MCF 10A (cell line): Measurements from ENCODE around the gene TEDDM1. TPM values are rescaled to one million over a fixed set of nuclear protein-coding genes. Genes with fewer than 3 reads are reported as not detected.

ENCODE experiments used
- BruUV-seq: library from RNA; stranded (reverse); fragments of 400-500 nt; replicated peaks from 2 replicates; lab custom pipeline; 2021; lab: Mats Ljungman, UMichigan
- CTCF ChIA-PET: fragments of 300-600 bp; sonication (Branson Sonifier 250); formaldehyde crosslinking; extraction: SDS; loops from one replicate; lab custom pipeline; 2021; ENCODE audit warnings: antibody characterized with exemption, inconsistent platforms; lab: Yijun Ruan, JAX
- POLR2A ChIA-PET: fragments of 300-600, 350-650 bp; sonication (Branson Sonifier 250); formaldehyde crosslinking; extraction: SDS; loops from one replicate; lab custom pipeline; 2020; ENCODE audit warnings: antibody characterized with exemption, inconsistent platforms; lab: Yijun Ruan, JAX
- DNase-seq: peaks from one replicate; pipeline ENCODE4 v3.0.0-alpha.2; 2018; ENCODE audit not compliant: unreplicated experiment
- H3K27ac Mint-ChIP-seq: one replicate; pipeline ENCODE4 v1.8.0; 2022; ENCODE audit warnings: mild to moderate bottlenecking, low read depth, mixed read lengths; ENCODE audit not compliant: unreplicated experiment
- H3K27me3 Mint-ChIP-seq: one replicate; pipeline ENCODE4 v1.8.0; 2022; ENCODE audit warnings: mixed read lengths; ENCODE audit not compliant: insufficient read depth, unreplicated experiment
- H3K36me3 Mint-ChIP-seq: one replicate; pipeline ENCODE4 v1.8.0; 2022; ENCODE audit warnings: mild to moderate bottlenecking, moderate library complexity, mixed read lengths; ENCODE audit not compliant: insufficient read depth, unreplicated experiment
- H3K4me1 Mint-ChIP-seq: one replicate; pipeline ENCODE4 v1.8.0; 2022; ENCODE audit warnings: mixed read lengths; ENCODE audit not compliant: insufficient read depth, unreplicated experiment
- H3K4me3 Mint-ChIP-seq: one replicate; pipeline ENCODE4 v1.8.0; 2022; ENCODE audit warnings: mild to moderate bottlenecking, moderate library complexity, mixed read lengths; ENCODE audit not compliant: unreplicated experiment
- H3K9me3 Mint-ChIP-seq: one replicate; pipeline ENCODE4 v1.8.0; 2022; ENCODE audit warnings: mixed read lengths; ENCODE audit not compliant: unreplicated experiment
- CTCF ChIP-seq: fragments of 200-600 bp; IDR thresholded peaks from one replicate; pipeline ENCODE4 v1.8.0; 2022; ENCODE audit warnings: antibody characterized with exemption, mild to moderate bottlenecking; ENCODE audit not compliant: unreplicated experiment
- intact Hi-C: fragments of 100-400 bp; cut with micrococcal nuclease; formaldehyde crosslinking; loops from 2 replicates; pipeline ENCODE4 v1.14.1; 2022
- total RNA-seq: library from RNA; stranded (reverse); gene quantifications from 2 replicates; pipeline ENCODE4 v1.2.3, GENCODE V29; 2022

The TEDDM1 gene
- total RNA-seq, 1 experiment from 2014 or later: not detected

- Mint-ChIP-seq H3K9me3 (peaks cover 8% of the 10 kb centered on the region), H3K4me1 (peaks cover 8% of the 10 kb centered on the region), H3K36me3 (no peaks in the 10 kb centered on the region), H3K4me3 (no peak overlapping the region), H3K27ac (no peak overlapping the region), H3K27me3 (no peaks in the 10 kb centered on the region)
- ChIA-PET CTCF (interaction anchor here (0.5 to 3.3 kb wide), 9 partner anchors 9 to 472 kb away, joined by 3 to 28 read pairs (median 7); partner anchors contain the start of gene TEDDM1), POLR2A (interaction anchor here (0.9 kb wide), 1 partner anchor 28 kb away, joined by 5 read pairs; no protein-coding TSS in a partner anchor)
- DNase-seq: no peak
- no peak for TF ChIP-seq CTCF
- no TSS peak for BruUV-seq
- intact Hi-C loops: no loop called here
Measured at GRCh38 chr1:182408435-182409075, 8.1 kb upstream of the TEDDM1 start.

GRCh38 chr1:182407724-182408123, 7.3 kb upstream of the TEDDM1 start:
- no TSS peak for BruUV-seq
- no peak overlapping the region for H3K27ac Mint-ChIP-seq
- H3K9me3 Mint-ChIP-seq: peaks cover 8% of the 10 kb centered on the region
- DNase-seq: no peak
- peaks cover 8% of the 10 kb centered on the region for H3K4me1 Mint-ChIP-seq
- no peaks in the 10 kb centered on the region for H3K27me3 Mint-ChIP-seq
- intact Hi-C loops: no loop called here
- no peak for TF ChIP-seq CTCF
- CTCF ChIA-PET: interaction anchor here (0.6 to 3.3 kb wide), 9 partner anchors 11 to 471 kb away, joined by 3 to 28 read pairs (median 3); no protein-coding TSS in a partner anchor
- H3K36me3 Mint-ChIP-seq: no peaks in the 10 kb centered on the region
- no peak overlapping the region for H3K4me3 Mint-ChIP-seq
- POLR2A ChIA-PET: interaction anchor here (0.9 kb wide), 1 partner anchor 27 kb away, joined by 5 read pairs; no protein-coding TSS in a partner anchor

- ChIA-PET CTCF (interaction anchor here (0.6 to 1.3 kb wide), 6 partner anchors 195 to 386 kb away, joined by 3 to 4 read pairs (median 3); no protein-coding TSS in a partner anchor), POLR2A (no interaction called here)
- Mint-ChIP-seq H3K27me3 (no peaks in the 10 kb centered on the region), H3K36me3 (no peaks in the 10 kb centered on the region), H3K27ac (no peak overlapping the region), H3K4me1 (peaks cover 8% of the 10 kb centered on the region), H3K4me3 (no peak overlapping the region), H3K9me3 (peaks cover 8% of the 10 kb centered on the region)
- intact Hi-C loops: no loop called here
- TF ChIP-seq CTCF: no peak
- no peak for DNase-seq
- BruUV-seq: no TSS peak
Measured at GRCh38 chr1:182406012-182406411, 5.5 kb upstream of the TEDDM1 start.

GRCh38 chr1:182405578-182405977, 5.1 kb upstream of the TEDDM1 start:
- ChIA-PET POLR2A (interaction anchor here (1.0 kb wide), 1 partner anchor 8 kb away, joined by 3 read pairs; no protein-coding TSS in a partner anchor), CTCF (interaction anchor here (0.6 to 1.3 kb wide), 9 partner anchors 9 to 336 kb away, joined by 3 to 10 read pairs (median 4); no protein-coding TSS in a partner anchor)
- peaks cover 8% of the 10 kb centered on the region for H3K9me3 Mint-ChIP-seq
- H3K36me3 Mint-ChIP-seq: no peaks in the 10 kb centered on the region
- DNase-seq: no peak
- H3K27ac Mint-ChIP-seq: no peak overlapping the region
- H3K4me1 Mint-ChIP-seq: peaks cover 6% of the 10 kb centered on the region
- intact Hi-C loops: no loop called here
- no peaks in the 10 kb centered on the region for H3K27me3 Mint-ChIP-seq
- no TSS peak for BruUV-seq
- no peak for TF ChIP-seq CTCF
- no peak overlapping the region for H3K4me3 Mint-ChIP-seq
